Embryonic facial prominence (tissue), 1 donor: ENCODE data around the gene NFKBIL1.
"Not testable (repeated sequence)": the region's sequence is repeated elsewhere in the genome, so short reads cannot be mapped to it uniquely, and the experiment has no call there.

Experiments
- DNase-seq: peaks from one replicate; pipeline ENCODE4 v3.0.0-alpha.2; 2016; ENCODE audit errors: extremely low spot score

Gene NFKBIL1

GRCh38 chr6:31546958-31547726, at the start of gene NFKBIL1:
NFKBIL1 (plus strand) TSS chr6:31547608; CDS start chr6:31547695, 87 bp downstream.
- peak; percentile 98 for DNase-seq

- DNase-seq: no peak
Observed at GRCh38 chr6:31498748-31499147, 48.7 kb upstream of the NFKBIL1 start.

GRCh38 chr6:31499648-31500047, 47.8 kb upstream of the NFKBIL1 start:
- DNase-seq: not testable (repeated sequence)

GRCh38 chr6:31502586-31502985, 44.8 kb upstream of the NFKBIL1 start:
- DNase-seq: no peak

- not testable (repeated sequence) for DNase-seq
Observed at GRCh38 chr6:31509036-31509435, 38.4 kb upstream of the NFKBIL1 start.

GRCh38 chr6:31510007-31510406, 37.4 kb upstream of the NFKBIL1 start:
- no peak for DNase-seq

- DNase-seq: no peak
Observed at GRCh38 chr6:31513456-31514165, 33.8 kb upstream of the NFKBIL1 start.

GRCh38 chr6:31521835-31522234, 25.6 kb upstream of the NFKBIL1 start:
- no peak for DNase-seq

- no peak for DNase-seq
Observed at GRCh38 chr6:31525553-31525931, 21.9 kb upstream of the NFKBIL1 start.

- DNase-seq: no peak
Observed at GRCh38 chr6:31525932-31526591, 21.3 kb upstream of the NFKBIL1 start.

GRCh38 chr6:31528307-31528777, 19.1 kb upstream of the NFKBIL1 start:
- no peak for DNase-seq

GRCh38 chr6:31528821-31529328, 18.5 kb upstream of the NFKBIL1 start, which contains the start of gene MCCD1:
MCCD1 (plus strand) TSS chr6:31528962; CDS start chr6:31529015, 53 bp downstream.
- no peak for DNase-seq

GRCh38 chr6:31529329-31530150, 17.9 kb upstream of the NFKBIL1 start:
- DNase-seq: no peak

- DNase-seq: no peak
Observed at GRCh38 chr6:31530659-31531058, 16.7 kb upstream of the NFKBIL1 start.

- DNase-seq: no peak
Observed at GRCh38 chr6:31531162-31531561, 16.2 kb upstream of the NFKBIL1 start.

GRCh38 chr6:31531771-31532643, 15.4 kb upstream of the NFKBIL1 start:
- DNase-seq: no peak

GRCh38 chr6:31532644-31533454, 14.6 kb upstream of the NFKBIL1 start:
- no peak for DNase-seq

GRCh38 chr6:31533455-31533841, 14.0 kb upstream of the NFKBIL1 start:
- DNase-seq: no peak

- DNase-seq: no peak
Observed at GRCh38 chr6:31534011-31534410, 13.4 kb upstream of the NFKBIL1 start.
